Measurements from ENCODE around the gene STON1. TPM values are rescaled to one million over a fixed set of nuclear protein-coding genes. Genes with fewer than 3 reads are reported as not detected.
"Not testable (repeated sequence)": the region's sequence is repeated elsewhere in the genome, so short reads cannot be mapped to it uniquely, and the experiment has no call there.

Gene STON1
- total and polyA plus RNA-seq, 3 donors from 2014 or later: 3.8 to 5.7 (median 5.1) TPM

DNA sequence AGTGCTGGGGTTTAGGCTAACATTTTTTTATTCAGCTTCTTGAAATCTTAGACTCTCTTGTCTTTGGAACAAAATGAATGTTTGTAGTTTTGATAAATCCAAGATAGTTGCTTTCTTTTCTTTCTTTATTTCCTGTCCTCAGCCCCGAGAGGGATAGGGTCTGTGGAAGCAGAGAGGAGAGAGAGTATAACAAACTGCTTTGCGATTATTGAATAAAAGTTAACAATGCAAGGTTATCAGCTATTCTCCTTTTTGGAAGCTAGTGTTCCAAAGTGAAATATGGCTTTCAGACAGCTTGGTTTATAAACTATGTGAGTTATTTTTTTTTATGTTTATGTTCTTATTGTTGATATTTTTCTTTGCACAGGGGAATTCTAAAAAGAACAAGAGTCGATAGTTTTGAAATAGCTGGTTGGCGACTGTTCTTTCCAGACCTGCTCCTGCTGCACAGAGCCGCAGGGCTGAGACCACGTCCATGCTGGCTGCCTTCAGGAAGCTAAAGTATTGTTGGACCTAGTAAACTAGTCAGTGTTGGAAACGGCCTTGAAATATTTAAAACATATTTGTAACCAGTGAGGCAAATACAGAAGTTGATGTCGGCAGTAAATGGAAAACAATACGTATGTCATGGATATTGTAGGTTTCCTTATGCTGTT, 15.5 kb upstream of the STON1 start:
- Histone ChIP-seq H3K36me3 (ENCODE audit: low read depth, missing control alignments) (no peaks in the 10 kb centered on the region), H3K4me1 (no peaks in the 10 kb centered on the region), H3K9me3 (no peaks in the 10 kb centered on the region), H3K4me3 (no peak overlapping the region), H3K27ac (peak overlapping the region; percentile 3 to 71), H3K27me3 (no peaks in the 10 kb centered on the region)
- TF ChIP-seq, protein P1, sequence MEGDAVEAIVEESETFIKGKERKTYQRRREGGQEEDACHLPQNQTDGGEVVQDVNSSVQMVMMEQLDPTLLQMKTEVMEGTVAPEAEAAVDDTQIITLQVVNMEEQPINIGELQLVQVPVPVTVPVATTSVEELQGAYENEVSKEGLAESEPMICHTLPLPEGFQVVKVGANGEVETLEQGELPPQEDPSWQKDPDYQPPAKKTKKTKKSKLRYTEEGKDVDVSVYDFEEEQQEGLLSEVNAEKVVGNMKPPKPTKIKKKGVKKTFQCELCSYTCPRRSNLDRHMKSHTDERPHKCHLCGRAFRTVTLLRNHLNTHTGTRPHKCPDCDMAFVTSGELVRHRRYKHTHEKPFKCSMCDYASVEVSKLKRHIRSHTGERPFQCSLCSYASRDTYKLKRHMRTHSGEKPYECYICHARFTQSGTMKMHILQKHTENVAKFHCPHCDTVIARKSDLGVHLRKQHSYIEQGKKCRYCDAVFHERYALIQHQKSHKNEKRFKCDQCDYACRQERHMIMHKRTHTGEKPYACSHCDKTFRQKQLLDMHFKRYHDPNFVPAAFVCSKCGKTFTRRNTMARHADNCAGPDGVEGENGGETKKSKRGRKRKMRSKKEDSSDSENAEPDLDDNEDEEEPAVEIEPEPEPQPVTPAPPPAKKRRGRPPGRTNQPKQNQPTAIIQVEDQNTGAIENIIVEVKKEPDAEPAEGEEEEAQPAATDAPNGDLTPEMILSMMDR (IDR thresholded peaks at IDR 0.05): no peak
- no peak for TF ChIP-seq POLR2A (IDR thresholded peaks at IDR 0.05)
- 55 to 67% methylated on average over 9 of the region's 9 CpGs for WGBS, 2 donors
- DNase-seq: peak; percentile 44
- intact Hi-C loops (cut with DNase I; ENCODE audit: low total_unique reads): no loop called here

DNA sequence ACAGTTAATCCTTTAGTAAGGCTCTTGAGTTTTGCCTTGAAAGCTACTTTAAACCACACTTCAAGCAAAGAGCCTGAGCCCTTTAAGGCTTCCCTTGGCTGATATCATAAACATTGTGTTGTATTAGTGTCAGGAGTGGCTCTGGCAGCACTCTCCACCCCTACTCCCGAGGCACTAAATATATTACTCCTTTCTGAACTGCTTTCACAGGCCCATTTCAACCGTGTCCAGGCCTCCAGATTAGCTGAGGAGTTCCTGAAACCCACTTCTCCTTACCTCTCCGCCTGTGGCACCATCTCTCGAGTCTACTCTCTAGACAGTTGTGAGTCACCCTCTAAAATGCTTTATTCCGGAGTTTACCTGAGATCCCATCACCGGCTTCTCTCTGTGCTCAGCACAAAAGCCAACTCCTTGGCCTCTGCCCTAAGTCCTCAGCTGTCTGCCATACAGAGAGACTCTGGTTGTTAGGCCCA, 14.4 kb upstream of the STON1 start:
- Histone ChIP-seq H3K4me3 (no peak overlapping the region), H3K4me1 (no peaks in the 10 kb centered on the region), H3K36me3 (ENCODE audit: low read depth, missing control alignments) (no peaks in the 10 kb centered on the region), H3K9me3 (no peaks in the 10 kb centered on the region), H3K27ac (peak overlapping the region; percentile 3 to 71), H3K27me3 (no peaks in the 10 kb centered on the region)
- no peak for DNase-seq
- intact Hi-C loops (cut with DNase I; ENCODE audit: low total_unique reads): no loop called here
- no peak for TF ChIP-seq POLR2A (IDR thresholded peaks at IDR 0.05)
- TF ChIP-seq, protein P1 (IDR thresholded peaks at IDR 0.05): no peak
- 72 to 82% methylated on average over 6 of the region's 6 CpGs for WGBS, 2 donors

DNA sequence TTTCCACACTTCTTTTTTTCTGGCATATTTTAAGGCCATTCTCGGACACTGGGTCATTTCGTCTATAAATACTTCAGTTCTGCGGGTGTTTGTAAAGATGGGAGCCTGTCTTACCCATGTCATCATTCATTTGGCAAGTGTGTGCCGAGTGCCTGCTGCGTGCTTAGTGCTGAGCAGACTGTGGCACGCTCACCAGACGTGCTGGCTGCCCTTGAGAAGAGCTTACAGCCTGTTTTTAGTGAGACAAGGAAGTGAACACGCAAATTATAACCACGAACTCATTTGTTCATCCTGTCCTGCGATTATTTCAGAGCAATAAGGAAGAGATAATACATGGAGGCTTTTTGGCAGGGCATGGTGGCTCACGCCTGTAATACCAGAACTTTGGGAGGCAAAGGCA, 10.4 kb upstream of the STON1 start:
- Histone ChIP-seq H3K4me1 (no peaks in the 10 kb centered on the region), H3K36me3 (ENCODE audit: low read depth, missing control alignments) (no peaks in the 10 kb centered on the region), H3K27me3 (no peaks in the 10 kb centered on the region), H3K4me3 (no peak overlapping the region), H3K9me3 (no peaks in the 10 kb centered on the region), H3K27ac (no peak overlapping the region)
- no peak for TF ChIP-seq POLR2A (IDR thresholded peaks at IDR 0.05)
- TF ChIP-seq, protein P1 (IDR thresholded peaks at IDR 0.05): no peak
- no peak for DNase-seq
- intact Hi-C loops (cut with DNase I; ENCODE audit: low total_unique reads): no loop called here
- WGBS, 2 donors: 85 to 92% methylated on average over 11 of the region's 11 CpGs

DNA sequence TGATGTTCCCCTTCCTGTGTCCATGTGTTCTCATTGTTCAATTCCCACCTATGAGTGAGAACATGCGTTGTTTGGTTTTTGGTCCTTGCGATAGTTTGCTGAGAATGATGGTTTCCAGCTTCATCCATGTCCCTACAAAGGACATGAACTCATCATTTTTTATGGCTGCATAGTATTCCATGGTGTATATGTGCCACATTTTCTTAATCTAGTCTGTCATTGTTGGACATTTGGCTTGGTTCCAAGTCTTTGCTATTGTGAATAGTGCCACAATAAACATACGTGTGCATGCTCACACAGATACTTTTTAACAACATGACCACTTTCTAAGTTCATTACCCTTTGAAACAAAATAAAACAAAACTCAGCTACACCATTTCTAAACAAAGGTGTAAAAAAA, 5.2 kb upstream of the STON1 start:
- peak overlapping the region in 1 of 2 donors; percentile 68 for H3K27ac ChIP-seq
- DNase-seq; H3K4me3 ChIP-seq; H3K36me3 ChIP-seq (ENCODE audit: low read depth, missing control alignments); H3K9me3 ChIP-seq; intact Hi-C loops (cut with DNase I; ENCODE audit: low total_unique reads); H3K27me3 ChIP-seq; H3K4me1 ChIP-seq: not testable (repeated sequence)
- 71 to 79% methylated on average over 3 of the region's 3 CpGs for WGBS, 2 donors

DNA sequence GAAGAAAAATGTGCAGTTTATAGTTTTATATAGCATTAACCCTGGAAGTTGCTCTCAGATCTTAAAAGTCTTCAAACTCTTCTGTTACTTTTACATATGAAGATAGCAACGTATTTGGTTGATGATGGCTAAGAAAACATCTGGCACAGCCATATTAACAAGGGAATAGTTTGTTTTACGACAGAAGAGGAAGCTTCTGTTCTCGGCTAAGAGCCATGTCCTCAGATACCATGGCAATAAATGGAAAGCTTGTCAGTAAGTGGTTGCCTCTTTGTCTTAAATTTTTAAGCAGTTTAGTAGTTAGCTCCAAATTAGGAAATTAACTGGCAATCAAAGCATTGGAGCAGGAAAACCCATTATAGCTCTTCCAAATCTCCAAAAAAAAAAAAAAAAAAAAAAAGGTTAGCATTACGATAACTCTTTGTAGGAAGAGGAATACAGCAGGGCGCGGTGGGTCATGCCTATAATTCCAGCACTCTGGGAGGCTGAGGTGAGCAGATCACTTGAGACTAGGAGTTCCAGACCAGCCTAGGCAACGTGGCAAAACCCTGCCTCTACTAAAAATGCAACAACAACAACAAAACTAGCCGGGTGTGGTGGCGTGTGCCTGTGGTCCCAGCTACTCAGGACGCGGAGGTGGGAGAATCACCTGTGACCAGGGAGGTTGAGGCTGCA, 4.5 kb upstream of the STON1 start:
- no peak for TF ChIP-seq POLR2A (IDR thresholded peaks at IDR 0.05)
- TF ChIP-seq, protein P1 (IDR thresholded peaks at IDR 0.05): no peak
- DNase-seq: no peak
- intact Hi-C loops (cut with DNase I; ENCODE audit: low total_unique reads): no loop called here
- no peaks in the 10 kb centered on the region for H3K27me3 ChIP-seq
- no peaks in the 10 kb centered on the region for H3K36me3 ChIP-seq (ENCODE audit: low read depth, missing control alignments)
- H3K9me3 ChIP-seq: no peaks in the 10 kb centered on the region
- no peak overlapping the region for H3K4me3 ChIP-seq
- WGBS, 2 donors: 53 to 56% methylated on average over 11 of the region's 11 CpGs
- H3K4me1 ChIP-seq: no peaks in the 10 kb centered on the region
- peak overlapping the region; percentile 39 to 68 for H3K27ac ChIP-seq

All from testis (tissue), 3 donors.